Endothelial cell of umbilical vein (primary cell): ENCODE results near the gene KLHL4. TPM values are rescaled to one million over a fixed set of nuclear protein-coding genes. Genes with fewer than 3 reads are reported as not detected.
"Not testable (repeated sequence)": the region's sequence is repeated elsewhere in the genome, so short reads cannot be mapped to it uniquely, and the experiment has no call there.

Source experiments
- BruUV-seq: library from RNA; stranded (reverse); fragments of 400-500 nt; replicated peaks from 2 replicates; lab custom pipeline; 2021; lab: Mats Ljungman, UMichigan
- CTCF ChIA-PET: fragments of 300-600, 350-600 bp; sonication (Branson Sonifier 250); formaldehyde crosslinking; loops from one replicate; lab custom pipeline; 2021; ENCODE audit warnings: antibody characterized with exemption, inconsistent platforms; lab: Charles Lee
- POLR2A ChIA-PET: fragments of 300-600, 350-600 bp; sonication (Branson Sonifier 250); formaldehyde crosslinking; loops from one replicate; lab custom pipeline; 2021; ENCODE audit warnings: antibody characterized with exemption, inconsistent platforms; lab: Charles Lee
- DNase-seq: peaks from one replicate; pipeline ENCODE4 v3.0.0-alpha.2; 2011; ENCODE audit warnings: low read depth, low spot score
- FAIRE-seq: peaks from 2 replicates; lab custom pipeline; 2011; peaks lifted over from hg19 to GRCh38; lab: Jason Lieb, UNC
- H2AFZ ChIP-seq: 2 replicates; pipeline ENCODE4 v1.6.0; 2012; ENCODE audit warnings: low read depth, low read length, control low read depth, inconsistent platforms
- H3K27ac ChIP-seq: 2 replicates; pipeline ENCODE4 v1.5.1; 2011; ENCODE audit warnings: low read depth, mild to moderate bottlenecking, control low read depth, low read length, moderate library complexity; ENCODE audit not compliant: insufficient read depth
- H3K27me3 ChIP-seq, 2 experiments: 2 replicates each; pipeline versions ENCODE4 v1.6.0 to v1.6.1; 2011; ENCODE audit warnings: low read length in 2 of 2, mixed read lengths in 1 of 2; ENCODE audit not compliant: control insufficient read depth in 2 of 2, insufficient read depth in 2 of 2
- H3K36me3 ChIP-seq, 2 experiments: 2 replicates in 1 of 2; 3 replicates in 1 of 2; pipeline ENCODE4 v1.5.1; 2011; ENCODE audit warnings: low read length in 2 of 2, mild to moderate bottlenecking in 1 of 2, moderate library complexity in 1 of 2; ENCODE audit not compliant: control insufficient read depth in 2 of 2, insufficient read depth in 2 of 2; ENCODE audit errors: extremely low read depth in 1 of 2
- H3K4me1 ChIP-seq: 3 replicates; pipeline ENCODE4 v1.5.1; 2011; ENCODE audit warnings: mild to moderate bottlenecking, low read length; ENCODE audit not compliant: control insufficient read depth, insufficient read depth; ENCODE audit errors: extremely low read depth
- H3K4me2 ChIP-seq: 2 replicates; pipeline ENCODE4 v1.6.1; 2011; ENCODE audit warnings: low read length, control low read depth, mixed read lengths; ENCODE audit not compliant: insufficient read depth
- H3K4me3 ChIP-seq, 3 experiments: fragments of 200-600 bp in 1 of 3; sonication (generic), shearing (Covaris generic) in 1 of 3; replicated peaks in 1 of 3; 2 replicates each; pipeline ENCODE4 v1.5.1; 2011 to 2016; ENCODE audit warnings: control low read depth in 3 of 3, low read length in 3 of 3, mild to moderate bottlenecking in 2 of 3, inconsistent platforms in 1 of 3, low read depth in 1 of 3, moderate library complexity in 1 of 3; ENCODE audit not compliant: insufficient read depth in 1 of 3
- H3K79me2 ChIP-seq: 2 replicates; pipeline ENCODE4 v1.6.0; 2012; ENCODE audit warnings: low read length, inconsistent platforms; ENCODE audit not compliant: control insufficient read depth, insufficient read depth
- H3K9ac ChIP-seq: replicated peaks from 2 replicates; pipeline ENCODE3; 2011; ENCODE audit warnings: low read length, control low read depth; ENCODE audit not compliant: insufficient read depth; ENCODE audit errors: extremely low read depth
- H3K9me1 ChIP-seq: replicated peaks from 3 replicates; pipeline ENCODE4 v1.6.0; 2011; ENCODE audit warnings: mild to moderate bottlenecking, low read length; ENCODE audit not compliant: control insufficient read depth, insufficient read depth; ENCODE audit errors: extremely low read depth
- H3K9me3 ChIP-seq: replicated peaks from 2 replicates; pipeline ENCODE4 v1.5.1; 2012; ENCODE audit warnings: low read length, inconsistent platforms; ENCODE audit not compliant: control insufficient read depth, insufficient read depth
- H4K20me1 ChIP-seq: replicated peaks from 2 replicates; pipeline ENCODE3; 2011; ENCODE audit warnings: mild to moderate bottlenecking, low read length; ENCODE audit not compliant: control insufficient read depth, insufficient read depth; ENCODE audit errors: extremely low read depth
- EZH2 ChIP-seq: IDR thresholded peaks from 2 replicates; pipeline ENCODE4 v1.6.1; 2012; ENCODE audit warnings: borderline replicate concordance, low read depth, mild to moderate bottlenecking, moderate library complexity, low read length, inconsistent platforms; ENCODE audit not compliant: severe bottlenecking
- FOS ChIP-seq: IDR thresholded peaks from 2 replicates; pipeline ENCODE4 v1.6.1; 2011; ENCODE audit warnings: mild to moderate bottlenecking, low read length, moderate library complexity, borderline replicate concordance; ENCODE audit not compliant: insufficient read depth
- GATA2 ChIP-seq: IDR thresholded peaks from 2 replicates; pipeline ENCODE4 v1.7.0; 2011; ENCODE audit warnings: low read depth, mild to moderate bottlenecking, moderate library complexity, mixed read lengths, low read length; ENCODE audit not compliant: insufficient read length, insufficient read depth
- JUN ChIP-seq: IDR thresholded peaks from 2 replicates; pipeline ENCODE4 v1.6.1; 2011; ENCODE audit warnings: borderline replicate concordance, low read depth; ENCODE audit not compliant: insufficient read length, insufficient read depth
- MYC ChIP-seq: IDR thresholded peaks from one replicate; pipeline ENCODE4 v1.6.1; 2011; ENCODE audit warnings: mild to moderate bottlenecking, low read depth, low read length
- POLR2A ChIP-seq: IDR thresholded peaks from 2 replicates; pipeline ENCODE4 v1.6.1; 2012; ENCODE audit warnings: low read depth, mild to moderate bottlenecking, control low read depth, low read length
- POLR2AphosphoS5 ChIP-seq: IDR thresholded peaks from 2 replicates; pipeline ENCODE4 v1.6.1; 2012; ENCODE audit warnings: low read depth, mild to moderate bottlenecking, control low read depth, low read length, moderate library complexity; ENCODE audit not compliant: insufficient read depth
- dilution Hi-C: fragments of 300-500 bp; cut with MboI; formaldehyde crosslinking; loops from one replicate; pipeline ENCODE4 v1.15.0; 2019; ENCODE audit warnings: low sequenced_read_pairs; ENCODE audit not compliant: extremely low pct_ligation_motif_present
- intact Hi-C: fragments of 100-400 bp; cut with micrococcal nuclease; formaldehyde crosslinking; loops from one replicate; pipeline ENCODE4 v1.10.0; 2022
- polyA plus RNA-seq, 4 experiments: library from polyadenylated mRNA; depleted of rRNA in 3 of 4; stranded (reverse) in 3 of 4; unstranded in 1 of 4; fragments of >200 nt; gene quantifications; 2 replicates each; pipeline versions ENCODE4 v1.2.1 to v1.2.3, GENCODE V29; 2011 to 2012; ENCODE audit warnings: missing spikeins in 1 of 4
- total RNA-seq: library from RNA; stranded (reverse); gene quantifications from 2 replicates; pipeline ENCODE4 v1.2.3, GENCODE V29; 2021
- TF ChIP-seq, protein P1 (sequence below): IDR thresholded peaks from 2 replicates; pipeline ENCODE4 v1.6.1; 2011; ENCODE audit not compliant: insufficient read depth, insufficient read length
- TF ChIP-seq, protein P2 (sequence below), 2 donors: IDR thresholded peaks; 1 replicate in 1 of 2; 2 replicates in 1 of 2; pipeline ENCODE4 v1.5.1; 2011; ENCODE audit warnings: low read length in 2 of 2, mild to moderate bottlenecking in 2 of 2, moderate library complexity in 2 of 2, control low read depth in 1 of 2, inconsistent platforms in 1 of 2, low read depth in 1 of 2; ENCODE audit not compliant: insufficient read depth in 1 of 2; ENCODE audit errors: extremely low read depth in 1 of 2

Gene KLHL4
- total and polyA plus RNA-seq, 2 donors (not counting 3 experiments of a cell fraction or from before 2014, with no cell fraction given), result 9.8 to 19.3 TPM

DNA sequence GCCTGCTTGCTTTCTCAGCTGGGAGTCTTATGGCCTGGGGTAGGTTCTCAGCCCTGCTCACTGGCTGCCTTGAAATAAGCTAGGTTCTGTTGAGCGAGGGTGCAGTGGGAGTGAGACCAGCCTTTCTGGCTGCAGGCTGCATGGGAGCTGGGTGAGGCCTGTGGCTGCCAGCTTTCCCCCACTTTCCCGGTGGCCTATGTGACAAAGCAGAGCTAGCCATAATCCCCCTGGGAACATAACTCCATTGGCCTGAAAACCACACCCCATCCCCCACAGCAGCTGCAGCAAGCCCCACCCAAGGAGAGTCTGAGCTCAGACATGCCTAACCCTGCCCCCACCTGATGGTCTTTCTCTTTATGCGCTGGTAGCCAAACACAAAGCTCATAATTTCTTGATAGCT lies 118.9 kb downstream of the KLHL4 start:
- Histone ChIP-seq H3K79me2 (no peaks in the 10 kb centered on the region), H4K20me1 (no peaks in the 10 kb centered on the region), H3K36me3 (no peaks in the 10 kb centered on the region), H3K9me3 (no peaks in the 10 kb centered on the region), H3K9me1 (no peaks in the 10 kb centered on the region), H3K27ac (no peak overlapping the region), H3K9ac (no peak overlapping the region), H2AFZ (no peak overlapping the region), H3K4me3 (no peak overlapping the region), H3K4me1 (peaks cover 9% of the 10 kb centered on the region), H3K4me2 (no peak overlapping the region), H3K27me3 (no peaks in the 10 kb centered on the region)
- dilution Hi-C loops (no loop called here), intact Hi-C loops (no loop called here)
- ChIA-PET POLR2A (no interaction called here), CTCF (no interaction called here)
- BruUV-seq, result no TSS peak
- no peak for DNase-seq
- TF ChIP-seq EZH2 (no peak), POLR2AphosphoS5 (no peak), MYC (no peak), POLR2A (no peak), JUN (no peak), GATA2 (no peak), FOS (no peak)
- TF ChIP-seq, protein P1, sequence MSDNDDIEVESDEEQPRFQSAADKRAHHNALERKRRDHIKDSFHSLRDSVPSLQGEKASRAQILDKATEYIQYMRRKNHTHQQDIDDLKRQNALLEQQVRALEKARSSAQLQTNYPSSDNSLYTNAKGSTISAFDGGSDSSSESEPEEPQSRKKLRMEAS, result no peak
- TF ChIP-seq, protein P2, sequence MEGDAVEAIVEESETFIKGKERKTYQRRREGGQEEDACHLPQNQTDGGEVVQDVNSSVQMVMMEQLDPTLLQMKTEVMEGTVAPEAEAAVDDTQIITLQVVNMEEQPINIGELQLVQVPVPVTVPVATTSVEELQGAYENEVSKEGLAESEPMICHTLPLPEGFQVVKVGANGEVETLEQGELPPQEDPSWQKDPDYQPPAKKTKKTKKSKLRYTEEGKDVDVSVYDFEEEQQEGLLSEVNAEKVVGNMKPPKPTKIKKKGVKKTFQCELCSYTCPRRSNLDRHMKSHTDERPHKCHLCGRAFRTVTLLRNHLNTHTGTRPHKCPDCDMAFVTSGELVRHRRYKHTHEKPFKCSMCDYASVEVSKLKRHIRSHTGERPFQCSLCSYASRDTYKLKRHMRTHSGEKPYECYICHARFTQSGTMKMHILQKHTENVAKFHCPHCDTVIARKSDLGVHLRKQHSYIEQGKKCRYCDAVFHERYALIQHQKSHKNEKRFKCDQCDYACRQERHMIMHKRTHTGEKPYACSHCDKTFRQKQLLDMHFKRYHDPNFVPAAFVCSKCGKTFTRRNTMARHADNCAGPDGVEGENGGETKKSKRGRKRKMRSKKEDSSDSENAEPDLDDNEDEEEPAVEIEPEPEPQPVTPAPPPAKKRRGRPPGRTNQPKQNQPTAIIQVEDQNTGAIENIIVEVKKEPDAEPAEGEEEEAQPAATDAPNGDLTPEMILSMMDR (IDR thresholded peaks at IDR 0.05; ENCODE audit: extremely low read depth in 1 of 2, insufficient read depth in 1 of 2, low read depth in 1 of 2, low read length in 2 of 2), result no peak
- no peak for FAIRE-seq

DNA sequence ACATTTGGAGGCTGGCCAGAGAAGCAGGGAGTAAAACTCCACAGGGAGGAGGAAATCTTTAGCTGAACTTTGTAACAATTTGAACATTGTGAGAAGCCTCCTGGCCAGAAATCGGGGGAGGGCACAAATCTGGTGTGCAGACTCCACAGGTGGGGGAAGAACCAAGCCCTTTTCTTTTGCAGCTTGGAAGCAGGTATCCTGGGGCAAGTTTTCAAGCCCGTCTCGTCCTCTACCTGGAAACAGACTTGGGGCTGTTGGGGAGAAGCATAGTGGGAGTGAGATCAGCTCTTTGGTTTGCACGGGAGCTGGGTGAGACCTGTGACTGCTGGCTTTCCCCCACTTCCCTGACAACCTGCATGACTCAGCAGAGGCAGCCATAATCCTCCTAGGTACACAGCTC lies 123.8 kb downstream of the KLHL4 start:
- H4K20me1 ChIP-seq, H3K27ac ChIP-seq, CTCF ChIA-PET, H3K9ac ChIP-seq, H3K9me1 ChIP-seq, BruUV-seq, H3K36me3 ChIP-seq, H2AFZ ChIP-seq, DNase-seq, H3K4me3 ChIP-seq, intact Hi-C loops, H3K4me1 ChIP-seq, dilution Hi-C loops, H3K9me3 ChIP-seq, H3K79me2 ChIP-seq, FAIRE-seq, H3K4me2 ChIP-seq, POLR2A ChIA-PET, H3K27me3 ChIP-seq: not testable (repeated sequence)
